NCI-H1694 treated with DMSO at 0.1 percent for 48 hours (cell line): ENCODE results near the gene STK11.

Source experiments
- DNase-seq: peaks from one replicate; lab custom pipeline; 2025; lab: John Stamatoyannopoulos, UW

The STK11 gene

DNA sequence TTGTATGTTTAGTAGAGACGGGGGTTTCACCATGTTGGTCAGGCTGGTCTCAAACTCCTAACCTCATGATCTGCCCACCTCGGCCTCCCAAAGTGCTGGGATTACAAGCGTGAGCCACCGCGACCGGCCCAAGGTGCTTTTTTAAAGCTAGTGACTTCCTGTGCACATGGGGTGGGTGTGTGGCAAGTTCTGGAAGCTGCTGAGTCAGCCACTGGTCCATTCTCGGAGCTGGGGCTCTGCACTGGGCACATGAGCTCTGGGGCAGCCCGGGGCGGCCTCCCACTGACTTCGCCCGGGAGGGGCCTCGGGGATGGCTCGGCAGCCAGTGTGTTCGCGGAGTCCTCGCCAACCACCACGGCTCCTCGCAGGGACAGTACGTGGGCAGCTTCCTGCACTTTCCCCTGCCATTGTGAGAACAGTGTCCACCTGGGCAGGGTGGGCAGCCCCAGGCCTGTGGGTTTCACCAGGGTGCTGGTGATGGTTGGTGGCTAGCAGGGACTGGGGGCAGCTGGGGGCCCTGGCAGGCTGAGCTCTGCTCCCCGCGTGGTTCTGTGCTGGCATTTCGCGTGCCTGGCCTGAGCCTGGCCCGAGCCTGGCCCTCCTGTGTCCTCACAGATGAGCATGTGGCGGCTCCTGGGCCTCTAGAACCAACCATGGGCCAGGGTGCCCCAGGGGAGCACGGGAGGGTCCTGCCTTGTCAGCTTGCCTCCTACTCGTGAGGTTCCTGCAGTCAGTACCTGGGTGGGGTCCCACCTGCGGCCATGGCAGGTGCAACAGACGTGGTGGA, 20.1 kb downstream of the STK11 start:
- DNase-seq, result no peak

DNA sequence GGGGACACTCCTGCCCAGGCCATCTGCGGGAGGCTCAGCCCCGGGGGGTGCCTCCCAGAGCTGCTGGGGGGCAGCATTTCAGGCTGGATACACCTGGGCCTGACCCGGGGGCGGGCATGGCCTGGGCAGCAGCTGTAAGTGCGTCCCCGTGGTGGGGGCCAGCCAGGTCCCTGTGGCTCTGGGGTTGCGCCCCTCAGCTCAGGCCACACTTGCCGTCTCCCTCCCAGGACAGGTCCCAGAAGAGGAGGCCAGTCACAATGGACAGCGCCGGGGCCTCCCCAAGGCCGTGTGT, 20.6 kb downstream of the STK11 start:
- no peak for DNase-seq

DNA sequence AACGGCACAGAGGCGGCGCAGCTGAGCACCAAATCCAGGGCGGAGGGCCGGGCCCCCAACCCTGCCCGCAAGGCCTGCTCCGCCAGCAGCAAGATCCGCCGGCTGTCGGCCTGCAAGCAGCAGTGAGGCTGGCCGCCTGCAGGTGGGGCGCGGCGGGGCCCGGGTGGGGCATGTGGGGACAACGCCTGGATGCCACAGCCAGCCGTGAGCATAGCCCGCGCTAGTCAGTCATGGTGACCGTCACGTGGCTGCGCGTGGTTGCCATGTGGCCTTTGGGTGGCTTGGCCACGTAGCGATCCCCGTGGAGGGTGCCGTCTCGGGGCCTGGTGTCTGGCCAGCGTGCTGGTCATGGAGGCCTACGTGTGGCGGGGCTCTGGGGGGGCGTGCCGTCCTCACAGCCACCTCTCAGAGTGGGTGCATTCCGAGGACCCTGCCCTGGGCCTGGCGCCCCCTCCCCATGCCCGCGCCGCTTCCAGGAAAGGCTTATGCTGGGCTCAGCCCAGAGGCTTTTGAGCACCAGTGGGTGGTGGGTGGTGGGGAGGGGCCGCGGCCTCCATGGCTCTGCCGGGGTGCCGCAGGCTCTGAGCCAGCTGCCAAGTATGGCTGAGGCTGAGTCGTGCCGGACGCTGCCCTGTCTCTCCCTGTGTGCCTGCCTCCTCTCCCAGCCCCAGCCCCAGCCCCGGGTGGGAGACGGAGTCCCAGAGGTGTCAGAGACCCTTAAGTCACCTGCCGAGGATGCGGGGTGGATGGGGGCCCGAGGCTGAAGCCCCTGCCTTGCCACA, 21.1 kb downstream of the STK11 start:
- DNase-seq, result no peak

DNA sequence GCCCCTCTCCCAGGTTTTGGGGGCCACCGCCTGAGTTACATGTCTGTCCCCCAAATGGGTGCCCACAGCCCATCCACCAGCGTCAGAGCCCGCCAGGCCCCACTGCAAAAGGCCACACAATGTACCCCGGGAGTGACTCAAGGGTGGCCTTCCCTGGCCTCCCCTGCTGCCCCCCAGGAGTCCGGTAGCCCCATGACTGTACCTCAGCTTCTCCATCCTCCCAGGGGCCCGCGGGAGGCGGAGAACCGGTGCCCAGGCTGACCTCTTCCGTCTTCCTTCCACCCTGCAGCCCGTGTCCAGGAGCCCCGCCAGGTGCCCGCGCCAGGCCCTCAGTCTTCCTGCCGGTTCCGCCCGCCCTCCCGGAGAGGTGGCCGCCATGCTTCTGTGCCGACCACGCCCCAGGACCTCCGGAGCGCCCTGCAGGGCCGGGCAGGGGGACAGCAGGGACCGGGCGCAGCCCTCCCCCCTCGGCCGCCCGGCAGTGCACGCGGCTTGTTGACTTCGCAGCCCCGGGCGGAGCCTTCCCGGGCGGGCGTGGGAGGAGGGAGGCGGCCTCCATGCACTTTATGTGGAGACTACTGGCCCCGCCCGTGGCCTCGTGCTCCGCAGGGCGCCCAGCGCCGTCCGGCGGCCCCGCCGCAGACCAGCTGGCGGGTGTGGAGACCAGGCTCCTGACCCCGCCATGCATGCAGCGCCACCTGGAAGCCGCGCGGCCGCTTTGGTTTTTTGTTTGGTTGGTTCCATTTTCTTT, 21.9 kb downstream of the STK11 start:
- DNase-seq, result no peak

DNA sequence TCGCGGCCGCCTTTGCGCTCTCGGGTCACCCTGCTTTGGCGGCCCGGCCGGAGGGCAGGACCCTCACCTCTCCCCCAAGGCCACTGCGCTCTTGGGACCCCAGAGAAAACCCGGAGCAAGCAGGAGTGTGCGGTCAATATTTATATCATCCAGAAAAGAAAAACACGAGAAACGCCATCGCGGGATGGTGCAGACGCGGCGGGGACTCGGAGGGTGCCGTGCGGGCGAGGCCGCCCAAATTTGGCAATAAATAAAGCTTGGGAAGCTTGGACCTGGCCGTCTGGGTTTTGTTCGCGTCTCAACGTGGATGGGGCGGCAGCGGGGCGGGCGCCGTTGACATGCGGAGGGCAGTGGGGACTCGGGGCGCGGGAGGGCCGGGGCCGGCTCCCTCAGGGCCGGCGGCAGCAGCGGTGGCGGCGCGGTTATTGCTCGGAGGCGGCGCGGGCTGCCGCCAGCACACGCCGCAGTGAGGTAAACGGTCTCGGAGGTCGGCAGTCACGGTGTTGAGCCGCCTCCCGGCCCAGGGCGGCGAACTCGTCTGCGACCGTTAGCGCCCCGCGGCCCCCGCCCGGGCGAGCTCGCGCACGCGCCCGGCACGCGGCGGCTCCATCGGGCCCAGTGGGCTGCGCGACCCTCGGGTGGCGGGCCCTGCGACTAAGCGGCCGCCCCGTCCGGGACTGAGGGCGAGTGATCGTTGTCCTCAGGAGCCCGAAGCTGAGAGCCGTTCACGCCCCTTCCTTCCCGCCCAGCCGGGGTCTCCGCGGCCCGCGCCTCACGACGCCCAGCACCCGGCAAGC, 22.8 kb downstream of the STK11 start:
- no peak for DNase-seq

DNA sequence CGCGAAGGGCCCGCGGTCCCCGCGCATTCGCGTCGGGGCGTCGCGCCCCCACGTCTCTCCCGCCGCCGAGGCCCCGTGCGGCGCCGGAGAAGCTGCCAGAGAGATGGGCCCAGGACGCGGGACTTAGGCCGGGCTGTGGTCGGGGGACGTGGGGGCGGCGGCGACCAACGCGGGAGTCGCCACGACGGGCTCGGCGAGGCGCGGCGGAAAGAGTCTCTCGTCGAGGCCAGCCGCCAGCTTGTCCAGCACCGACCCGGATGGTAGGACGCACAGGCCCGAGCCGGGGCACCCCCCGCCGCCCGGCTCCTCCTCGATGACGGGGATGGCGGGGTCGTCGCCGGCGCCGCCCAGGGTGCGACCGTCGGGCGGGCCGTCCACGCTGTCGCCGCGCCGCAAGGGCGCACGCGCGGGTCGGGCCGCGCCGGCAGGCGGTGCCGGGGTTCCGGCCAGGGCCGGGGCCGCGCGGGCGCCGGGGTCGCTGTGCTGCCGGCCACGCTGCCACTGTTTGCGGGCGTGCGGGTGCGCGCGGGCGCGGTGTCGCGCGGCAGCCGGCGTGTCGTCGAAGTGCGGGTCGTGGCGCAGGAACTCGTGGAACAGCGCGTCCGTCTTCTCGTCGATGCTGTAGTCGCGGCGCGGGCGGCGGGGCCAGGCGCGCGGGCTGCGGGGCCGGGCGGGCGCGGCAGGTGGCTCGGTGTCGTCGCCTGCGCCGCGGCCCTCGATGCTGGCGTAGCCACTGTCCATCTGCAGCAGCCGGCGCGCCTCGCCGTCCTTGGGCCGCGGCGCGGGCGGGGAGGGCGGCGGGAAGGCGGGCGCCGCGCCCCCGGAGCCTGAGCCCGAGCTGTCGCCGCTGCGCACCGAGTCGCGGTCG, 23.7 kb downstream of the STK11 start:
- no peak for DNase-seq

DNA sequence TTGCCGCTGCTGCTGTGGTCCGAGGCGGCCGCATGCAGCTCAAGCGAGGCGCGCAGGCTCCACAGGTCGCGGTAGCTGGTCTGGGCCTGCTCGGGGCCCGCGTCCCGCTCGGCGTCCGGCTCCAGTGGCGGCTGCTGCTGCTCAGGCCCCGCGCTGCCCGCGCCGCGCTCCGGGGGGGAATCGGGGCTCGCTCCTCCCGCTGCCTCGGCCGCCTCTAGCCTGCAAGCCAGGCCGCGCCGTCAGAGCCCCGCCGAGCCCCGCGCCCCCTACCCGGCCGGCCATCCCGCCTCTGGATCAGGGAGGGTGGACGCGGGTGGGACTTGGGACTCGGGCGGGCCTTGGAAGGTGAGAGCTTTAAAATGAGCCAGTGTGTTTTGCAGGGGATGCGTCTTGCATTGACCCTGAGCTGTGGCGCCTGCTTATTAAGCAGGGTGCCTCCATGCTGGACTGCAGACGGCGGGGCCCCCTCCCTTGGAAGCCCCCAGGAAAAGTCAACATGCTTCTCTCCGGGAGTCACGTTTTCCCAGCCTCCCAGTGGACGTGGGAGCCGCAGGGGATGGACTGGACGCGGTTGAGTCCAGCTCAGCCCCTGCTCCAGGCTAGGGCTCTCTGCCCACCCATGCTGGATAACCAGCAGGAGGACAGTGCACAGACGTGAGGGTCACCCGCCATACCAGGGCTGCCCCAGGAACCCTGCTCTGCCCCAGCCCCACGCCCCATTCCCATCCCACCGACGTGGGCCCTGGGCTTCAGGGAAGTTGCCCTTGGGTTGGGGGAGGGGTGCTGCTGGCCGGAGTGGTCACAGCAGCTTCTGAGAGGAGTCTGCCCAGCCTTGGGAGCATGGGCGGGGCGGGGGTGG, 24.6 kb downstream of the STK11 start:
- no peak for DNase-seq

DNA sequence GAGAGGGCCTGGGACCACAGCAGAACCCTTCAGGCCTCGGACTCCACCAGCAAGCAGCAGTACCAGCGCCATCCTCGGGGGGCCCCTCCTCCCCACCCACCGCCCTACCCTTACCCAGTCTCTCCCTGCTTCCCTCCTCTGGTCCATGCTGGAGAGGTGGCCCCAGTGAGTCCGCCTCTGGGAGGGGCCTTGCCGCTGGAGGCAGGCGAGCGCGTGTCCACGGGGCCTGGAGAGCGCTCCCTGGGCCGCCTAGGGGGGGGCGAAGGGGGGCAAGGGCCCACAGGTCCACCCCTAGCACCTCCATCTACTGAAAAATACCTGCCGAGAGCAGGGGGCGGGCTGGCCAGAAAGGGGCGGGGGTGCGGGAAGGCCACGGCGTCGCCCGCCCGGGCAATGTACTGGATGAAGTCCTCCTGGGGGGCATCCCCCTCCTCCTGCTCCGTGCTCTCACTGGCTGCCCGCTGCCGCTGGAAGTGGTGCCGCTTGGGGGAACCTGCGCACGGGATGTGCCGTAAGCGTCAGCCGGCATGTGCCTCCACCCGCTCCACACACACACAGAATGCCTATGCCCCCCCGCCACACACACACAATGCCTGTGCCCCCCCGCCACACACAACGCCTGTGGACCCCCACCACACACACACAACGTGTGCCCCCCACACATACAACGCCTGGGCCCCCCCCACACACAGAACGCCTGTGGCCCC, 25.4 kb downstream of the STK11 start:
- DNase-seq, result no peak

DNA sequence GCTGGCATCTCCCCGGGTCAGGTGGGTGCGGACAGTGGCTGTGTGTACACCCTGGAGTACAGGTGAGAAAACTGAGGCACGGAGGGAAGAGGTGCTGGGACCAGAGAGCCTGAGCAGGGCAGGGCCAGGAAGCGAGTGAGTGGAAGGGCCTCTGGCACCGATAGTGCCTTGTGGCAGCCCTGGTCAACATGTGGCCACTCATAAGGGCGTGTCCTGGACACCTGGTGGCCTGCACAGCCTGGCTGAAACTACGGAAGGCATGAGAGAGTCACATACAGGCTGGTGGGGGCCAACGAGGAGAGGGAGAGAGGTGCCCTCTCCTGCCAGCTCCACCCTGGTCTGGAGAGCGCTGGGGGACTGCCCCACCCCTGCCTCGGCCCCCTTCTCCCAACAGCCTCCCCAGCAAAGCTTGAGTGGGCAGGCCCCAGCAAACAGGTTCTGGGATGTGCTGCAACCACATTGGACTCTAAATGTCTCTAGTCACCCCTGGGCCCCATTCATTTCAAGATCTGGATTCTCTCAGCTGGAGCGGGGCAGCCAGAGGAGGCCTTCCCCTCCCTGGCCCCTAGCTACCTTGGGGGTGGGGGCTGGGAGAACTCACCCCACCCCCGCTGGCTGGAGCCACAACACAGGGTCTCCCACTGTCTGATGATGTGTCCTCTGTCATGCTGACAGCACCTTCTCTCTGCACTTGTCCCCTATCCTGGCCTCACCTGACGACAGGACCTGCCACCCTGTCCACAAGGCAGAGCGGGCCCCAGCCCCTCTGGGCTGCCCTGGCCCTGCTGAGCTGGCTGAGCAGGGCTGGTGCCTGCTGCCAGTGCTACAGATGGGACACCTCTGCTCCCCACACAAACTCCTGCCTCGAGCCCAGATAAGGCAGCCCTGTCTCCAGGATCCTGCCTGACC, 26.4 kb downstream of the STK11 start:
- no peak for DNase-seq

DNA sequence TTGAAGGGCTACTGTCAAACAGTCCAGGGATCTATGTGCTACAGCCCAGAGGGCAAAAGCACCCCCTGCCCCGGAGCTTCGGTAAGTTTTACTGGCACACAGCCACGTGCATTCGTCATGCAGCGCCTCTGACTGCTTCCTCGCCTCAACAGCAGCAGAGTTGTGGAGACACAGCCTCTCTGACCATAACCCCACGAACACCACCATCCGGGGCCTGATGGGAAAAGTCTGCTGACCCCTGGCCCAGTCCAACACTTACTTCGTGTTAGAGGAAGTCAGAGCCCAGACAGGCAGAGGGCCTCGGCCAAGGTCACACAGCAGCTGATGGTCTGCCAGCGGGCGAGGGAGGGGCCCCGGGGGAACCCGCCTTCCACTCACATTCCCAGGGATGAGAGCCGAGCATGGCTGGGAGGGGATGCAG, 27.1 kb downstream of the STK11 start:
- DNase-seq, result no peak

DNA sequence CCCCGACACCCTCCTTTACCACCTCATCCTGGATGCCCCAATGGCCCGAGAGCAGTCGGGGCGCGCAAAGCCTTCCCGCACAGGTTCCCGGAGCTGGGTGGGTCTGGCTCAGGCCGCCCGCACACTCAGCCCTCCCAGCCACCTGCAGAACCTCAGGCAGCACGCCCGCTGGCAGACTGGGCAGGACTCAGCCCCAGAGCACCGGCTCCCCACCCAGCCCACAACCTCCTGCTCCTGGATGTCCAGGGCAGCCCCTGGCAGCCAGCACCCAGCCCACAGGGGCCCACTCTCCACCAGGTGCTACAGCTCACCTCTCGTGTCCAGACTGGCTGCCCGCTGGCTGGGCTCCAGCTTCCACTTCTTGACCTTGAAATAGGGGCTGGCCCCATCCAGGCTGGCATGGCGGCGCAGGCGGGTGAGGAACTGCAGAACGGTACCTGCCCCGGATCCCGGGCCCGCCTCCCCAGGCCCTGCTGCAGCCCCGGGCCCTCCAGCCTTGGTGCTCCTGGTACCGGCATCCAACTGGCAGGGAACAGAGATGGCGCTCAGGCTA, 27.6 kb downstream of the STK11 start:
- DNase-seq, result no peak

DNA sequence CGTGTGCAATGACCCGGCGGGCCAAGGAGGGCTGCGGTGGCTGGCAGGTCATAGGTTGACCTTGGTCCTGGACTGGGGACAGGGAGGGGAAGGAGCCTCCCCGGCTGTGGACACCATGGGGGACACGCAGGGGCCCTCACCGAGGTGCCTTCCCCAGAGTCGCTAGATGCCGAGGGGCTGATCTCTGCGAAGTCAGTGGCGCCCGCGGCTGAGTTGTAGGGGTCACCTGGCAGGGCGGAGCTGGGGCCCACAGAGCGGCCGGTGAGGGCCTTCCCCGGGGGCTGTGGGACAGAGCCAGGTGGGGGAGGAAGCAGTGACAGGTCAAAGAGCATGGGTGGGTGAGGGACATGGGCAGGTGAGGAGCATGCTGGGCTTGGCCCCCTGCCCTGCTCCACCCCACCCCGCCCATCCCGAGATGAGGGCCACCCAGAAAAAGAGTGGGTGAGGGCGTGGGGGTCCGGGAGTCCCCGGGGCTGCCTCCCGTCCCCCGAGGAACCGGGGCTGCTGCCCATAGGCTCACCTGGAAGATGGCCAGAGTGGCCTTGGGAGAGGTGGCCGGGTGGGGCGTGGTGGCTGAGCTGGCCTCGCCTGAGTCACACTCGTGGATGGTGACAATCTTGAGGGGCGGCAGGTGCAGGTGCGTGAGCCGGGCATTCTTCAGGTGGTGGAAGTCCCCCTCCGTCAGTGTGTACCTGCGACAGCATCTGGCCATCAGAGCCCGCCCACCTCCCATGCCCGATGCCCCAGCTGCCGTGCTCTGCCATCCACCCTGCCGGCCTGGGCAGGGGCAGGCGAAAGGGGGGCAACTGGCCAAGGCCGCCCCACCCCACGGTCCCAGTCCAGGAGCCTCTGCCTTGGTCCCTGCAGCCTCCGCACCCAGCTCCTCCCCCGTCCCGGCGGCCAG, 28.7 kb downstream of the STK11 start:
- DNase-seq, result no peak

DNA sequence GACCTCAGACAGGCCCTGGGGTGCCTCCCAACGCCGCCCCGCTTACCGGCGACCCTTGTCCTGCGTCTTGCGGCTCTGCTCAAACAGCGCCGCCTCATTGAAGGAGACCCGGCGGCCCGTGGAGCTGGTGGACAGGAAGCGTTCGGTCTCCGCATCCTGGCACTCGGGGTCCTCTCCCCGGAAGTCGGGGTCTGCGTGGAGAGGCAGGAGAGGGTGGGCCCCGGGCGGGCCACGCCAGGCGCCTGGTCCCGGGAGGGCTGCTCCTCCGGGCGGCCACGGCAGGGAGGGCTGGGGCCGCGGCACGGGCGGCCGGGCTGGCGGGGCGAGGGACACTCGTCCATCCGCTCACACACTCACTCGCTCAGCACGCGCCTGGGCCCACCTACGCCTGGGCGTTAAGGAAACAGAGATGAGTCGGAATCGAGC, 29.4 kb downstream of the STK11 start:
- no peak for DNase-seq

DNA sequence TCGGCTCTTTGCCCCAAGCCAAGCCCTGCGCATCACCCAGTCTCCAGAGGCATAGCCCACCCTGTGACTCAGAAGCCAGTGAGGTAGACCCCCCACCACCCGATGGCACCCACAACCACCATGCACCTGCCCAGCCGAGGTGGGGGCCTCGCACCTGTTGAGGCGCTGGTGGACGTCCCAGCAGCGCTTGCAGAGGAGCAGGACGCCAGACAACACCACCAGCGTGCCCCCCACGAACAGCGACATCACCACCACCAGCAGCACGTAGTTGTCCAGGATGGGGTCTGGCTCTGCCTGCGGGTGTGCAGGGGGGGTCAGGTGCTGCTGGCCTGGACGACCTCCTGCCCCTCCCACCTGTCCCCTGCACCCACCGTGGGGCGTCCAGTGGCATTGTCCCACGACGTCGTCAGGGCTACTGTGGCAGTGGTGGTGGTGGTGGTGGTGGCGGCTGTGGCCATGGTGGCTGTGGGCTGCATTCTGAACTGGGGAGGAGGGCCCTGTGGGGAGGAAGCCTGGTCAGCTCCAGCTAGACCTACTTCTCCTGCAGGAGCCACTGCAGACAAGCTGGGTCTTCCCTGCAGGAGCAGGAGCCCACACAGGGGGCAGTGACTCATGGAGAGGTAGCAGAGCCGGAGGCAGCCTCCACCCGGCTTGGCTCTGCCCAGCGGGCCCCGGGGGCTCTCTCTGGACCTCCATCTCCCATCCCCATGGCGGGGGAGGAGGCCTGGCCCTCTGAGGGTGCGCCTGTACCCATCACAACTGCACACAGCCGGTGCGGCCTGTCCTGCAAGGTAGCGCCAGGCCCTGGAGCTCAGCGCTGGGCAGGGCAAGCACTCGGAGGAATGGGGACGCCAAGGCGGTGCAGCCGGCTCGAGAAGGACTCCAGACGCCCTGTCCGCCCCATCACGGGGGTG, 30.3 kb downstream of the STK11 start:
- DNase-seq, result no peak

DNA sequence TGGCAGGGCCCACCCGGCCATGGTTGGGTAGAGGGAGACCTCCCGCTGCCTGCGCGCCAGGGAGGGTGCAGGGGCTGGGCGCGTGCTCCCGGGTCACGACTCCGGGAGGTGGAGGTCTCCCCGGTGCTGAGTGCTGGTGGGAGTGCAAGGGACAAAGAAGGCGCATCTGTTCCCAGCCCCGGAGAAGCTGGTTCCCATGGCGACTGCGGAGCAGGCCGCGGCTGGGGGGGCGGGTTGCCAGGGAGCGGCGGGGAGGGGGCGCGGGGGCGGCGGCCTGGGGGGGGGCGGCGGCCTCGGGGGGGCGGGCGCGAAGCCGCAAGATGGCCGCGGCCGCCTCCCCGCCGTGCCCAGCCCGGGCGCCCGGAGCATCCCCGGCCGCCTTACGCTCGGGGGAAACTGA, 31.0 kb downstream of the STK11 start:
- no peak for DNase-seq
